Astrocyte of the cerebellum (primary cell): ENCODE measurements around the gene TNFSF18.

Experiments used
- DNase-seq: peaks from one replicate; pipeline ENCODE4 v3.0.0-alpha.2; 2011; ENCODE audit warnings: low read depth
- H3K4me3 ChIP-seq: 2 replicates; pipeline ENCODE4 v1.5.1; 2011; ENCODE audit warnings: mild to moderate bottlenecking, low read depth, low read length, moderate library complexity
- CTCF ChIP-seq: IDR thresholded peaks from 2 replicates; pipeline ENCODE4 v1.5.1; 2012; ENCODE audit warnings: low read length, low read depth, moderate library complexity, mild to moderate bottlenecking; ENCODE audit errors: missing control alignments
- in situ Hi-C: cut with HindIII; loops from 2 replicates; pipeline ENCODE4 v1.10.0; 2017; ENCODE audit warnings: low sequenced_read_pairs

TNFSF18 gene

GRCh38 chr1:173058556-173058955, 7.8 kb upstream of the TNFSF18 start:
- TF ChIP-seq CTCF = no peak
- DNase-seq = no peak
- H3K4me3 ChIP-seq = no peak overlapping the region
- in situ Hi-C loops = no loop called here

- peak; percentile 20 for DNase-seq
- in situ Hi-C loops = no loop called here
- no peak for TF ChIP-seq CTCF
- H3K4me3 ChIP-seq = no peak overlapping the region
These were observed 7.2 kb upstream of the TNFSF18 start for GRCh38 chr1:173057984-173058383.

GRCh38 chr1:173056365-173056764, 5.6 kb upstream of the TNFSF18 start:
- no peak overlapping the region for H3K4me3 ChIP-seq
- DNase-seq = no peak
- no peak for TF ChIP-seq CTCF
- in situ Hi-C loops = no loop called here

- in situ Hi-C loops = no loop called here
- no peak for DNase-seq
- H3K4me3 ChIP-seq = no peak overlapping the region
- no peak for TF ChIP-seq CTCF
These were observed 2.0 kb upstream of the TNFSF18 start for GRCh38 chr1:173052681-173053196.

- in situ Hi-C loops = no loop called here
- DNase-seq = no peak
- no peak overlapping the region for H3K4me3 ChIP-seq
- TF ChIP-seq CTCF = no peak
These were observed 1.5 kb downstream of the TNFSF18 start for GRCh38 chr1:173049322-173049633.

GRCh38 chr1:173048621-173049321, 2.0 kb downstream of the TNFSF18 start:
- no peak for TF ChIP-seq CTCF
- DNase-seq = no peak
- no peak overlapping the region for H3K4me3 ChIP-seq
- in situ Hi-C loops = no loop called here
